Endothelial cell of umbilical vein (primary cell): ENCODE results near the gene PCDH17. TPM values are rescaled to one million over a fixed set of nuclear protein-coding genes. Genes with fewer than 3 reads are reported as not detected.
A peak's percentile ranks its signal among the peaks of the same experiment; 100 is the strongest.

ENCODE experiments used
- BruUV-seq: library from RNA; stranded (reverse); fragments of 400-500 nt; replicated peaks from 2 replicates; lab custom pipeline; 2021; lab: Mats Ljungman, UMichigan
- CTCF ChIA-PET: fragments of 300-600, 350-600 bp; sonication (Branson Sonifier 250); formaldehyde crosslinking; loops from one replicate; lab custom pipeline; 2021; ENCODE audit warnings: antibody characterized with exemption, inconsistent platforms; lab: Charles Lee
- POLR2A ChIA-PET: fragments of 300-600, 350-600 bp; sonication (Branson Sonifier 250); formaldehyde crosslinking; loops from one replicate; lab custom pipeline; 2021; ENCODE audit warnings: antibody characterized with exemption, inconsistent platforms; lab: Charles Lee
- DNase-seq: peaks from one replicate; pipeline ENCODE4 v3.0.0-alpha.2; 2011; ENCODE audit warnings: low read depth, low spot score
- FAIRE-seq: peaks from 2 replicates; lab custom pipeline; 2011; peaks lifted over from hg19 to GRCh38; lab: Jason Lieb, UNC
- H2AFZ ChIP-seq: 2 replicates; pipeline ENCODE4 v1.6.0; 2012; ENCODE audit warnings: low read depth, low read length, control low read depth, inconsistent platforms
- H3K27ac ChIP-seq: 2 replicates; pipeline ENCODE4 v1.5.1; 2011; ENCODE audit warnings: low read depth, mild to moderate bottlenecking, control low read depth, low read length, moderate library complexity; ENCODE audit not compliant: insufficient read depth
- H3K27me3 ChIP-seq, 2 experiments: 2 replicates each; pipeline versions ENCODE4 v1.6.0 to v1.6.1; 2011; ENCODE audit warnings: low read length in 2 of 2, mixed read lengths in 1 of 2; ENCODE audit not compliant: control insufficient read depth in 2 of 2, insufficient read depth in 2 of 2
- H3K36me3 ChIP-seq, 2 experiments: 2 replicates in 1 of 2; 3 replicates in 1 of 2; pipeline ENCODE4 v1.5.1; 2011; ENCODE audit warnings: low read length in 2 of 2, mild to moderate bottlenecking in 1 of 2, moderate library complexity in 1 of 2; ENCODE audit not compliant: control insufficient read depth in 2 of 2, insufficient read depth in 2 of 2; ENCODE audit errors: extremely low read depth in 1 of 2
- H3K4me1 ChIP-seq: 3 replicates; pipeline ENCODE4 v1.5.1; 2011; ENCODE audit warnings: mild to moderate bottlenecking, low read length; ENCODE audit not compliant: control insufficient read depth, insufficient read depth; ENCODE audit errors: extremely low read depth
- H3K4me2 ChIP-seq: 2 replicates; pipeline ENCODE4 v1.6.1; 2011; ENCODE audit warnings: low read length, control low read depth, mixed read lengths; ENCODE audit not compliant: insufficient read depth
- H3K4me3 ChIP-seq, 3 experiments: fragments of 200-600 bp in 1 of 3; sonication (generic), shearing (Covaris generic) in 1 of 3; replicated peaks in 1 of 3; 2 replicates each; pipeline ENCODE4 v1.5.1; 2011 to 2016; ENCODE audit warnings: control low read depth in 3 of 3, low read length in 3 of 3, mild to moderate bottlenecking in 2 of 3, inconsistent platforms in 1 of 3, low read depth in 1 of 3, moderate library complexity in 1 of 3; ENCODE audit not compliant: insufficient read depth in 1 of 3
- H3K79me2 ChIP-seq: 2 replicates; pipeline ENCODE4 v1.6.0; 2012; ENCODE audit warnings: low read length, inconsistent platforms; ENCODE audit not compliant: control insufficient read depth, insufficient read depth
- H3K9ac ChIP-seq: replicated peaks from 2 replicates; pipeline ENCODE3; 2011; ENCODE audit warnings: low read length, control low read depth; ENCODE audit not compliant: insufficient read depth; ENCODE audit errors: extremely low read depth
- H3K9me1 ChIP-seq: replicated peaks from 3 replicates; pipeline ENCODE4 v1.6.0; 2011; ENCODE audit warnings: mild to moderate bottlenecking, low read length; ENCODE audit not compliant: control insufficient read depth, insufficient read depth; ENCODE audit errors: extremely low read depth
- H3K9me3 ChIP-seq: replicated peaks from 2 replicates; pipeline ENCODE4 v1.5.1; 2012; ENCODE audit warnings: low read length, inconsistent platforms; ENCODE audit not compliant: control insufficient read depth, insufficient read depth
- H4K20me1 ChIP-seq: replicated peaks from 2 replicates; pipeline ENCODE3; 2011; ENCODE audit warnings: mild to moderate bottlenecking, low read length; ENCODE audit not compliant: control insufficient read depth, insufficient read depth; ENCODE audit errors: extremely low read depth
- EZH2 ChIP-seq: IDR thresholded peaks from 2 replicates; pipeline ENCODE4 v1.6.1; 2012; ENCODE audit warnings: borderline replicate concordance, low read depth, mild to moderate bottlenecking, moderate library complexity, low read length, inconsistent platforms; ENCODE audit not compliant: severe bottlenecking
- FOS ChIP-seq: IDR thresholded peaks from 2 replicates; pipeline ENCODE4 v1.6.1; 2011; ENCODE audit warnings: mild to moderate bottlenecking, low read length, moderate library complexity, borderline replicate concordance; ENCODE audit not compliant: insufficient read depth
- GATA2 ChIP-seq: IDR thresholded peaks from 2 replicates; pipeline ENCODE4 v1.7.0; 2011; ENCODE audit warnings: low read depth, mild to moderate bottlenecking, moderate library complexity, mixed read lengths, low read length; ENCODE audit not compliant: insufficient read length, insufficient read depth
- JUN ChIP-seq: IDR thresholded peaks from 2 replicates; pipeline ENCODE4 v1.6.1; 2011; ENCODE audit warnings: borderline replicate concordance, low read depth; ENCODE audit not compliant: insufficient read length, insufficient read depth
- MYC ChIP-seq: IDR thresholded peaks from one replicate; pipeline ENCODE4 v1.6.1; 2011; ENCODE audit warnings: mild to moderate bottlenecking, low read depth, low read length
- POLR2A ChIP-seq: IDR thresholded peaks from 2 replicates; pipeline ENCODE4 v1.6.1; 2012; ENCODE audit warnings: low read depth, mild to moderate bottlenecking, control low read depth, low read length
- POLR2AphosphoS5 ChIP-seq: IDR thresholded peaks from 2 replicates; pipeline ENCODE4 v1.6.1; 2012; ENCODE audit warnings: low read depth, mild to moderate bottlenecking, control low read depth, low read length, moderate library complexity; ENCODE audit not compliant: insufficient read depth
- dilution Hi-C: fragments of 300-500 bp; cut with MboI; formaldehyde crosslinking; loops from one replicate; pipeline ENCODE4 v1.15.0; 2019; ENCODE audit warnings: low sequenced_read_pairs; ENCODE audit not compliant: extremely low pct_ligation_motif_present
- intact Hi-C: fragments of 100-400 bp; cut with micrococcal nuclease; formaldehyde crosslinking; loops from one replicate; pipeline ENCODE4 v1.10.0; 2022
- polyA plus RNA-seq, 4 experiments: library from polyadenylated mRNA; depleted of rRNA in 3 of 4; stranded (reverse) in 3 of 4; unstranded in 1 of 4; fragments of >200 nt; gene quantifications; 2 replicates each; pipeline versions ENCODE4 v1.2.1 to v1.2.3, GENCODE V29; 2011 to 2012; ENCODE audit warnings: missing spikeins in 1 of 4
- total RNA-seq: library from RNA; stranded (reverse); gene quantifications from 2 replicates; pipeline ENCODE4 v1.2.3, GENCODE V29; 2021
- TF ChIP-seq, protein P1 (sequence below), 2 donors: IDR thresholded peaks; 1 replicate in 1 of 2; 2 replicates in 1 of 2; pipeline ENCODE4 v1.5.1; 2011; ENCODE audit warnings: low read length in 2 of 2, mild to moderate bottlenecking in 2 of 2, moderate library complexity in 2 of 2, control low read depth in 1 of 2, inconsistent platforms in 1 of 2, low read depth in 1 of 2; ENCODE audit not compliant: insufficient read depth in 1 of 2; ENCODE audit errors: extremely low read depth in 1 of 2

The PCDH17 gene
- total and polyA plus RNA-seq, 2 donors (not counting 3 experiments of a cell fraction or from before 2014, with no cell fraction given) = 2.1 to 4.2 TPM

GRCh38 chr13:57629821-57630235 is 1.7 kb upstream of the PCDH17 start:
- FAIRE-seq (peak; percentile 93), DNase-seq (peak; percentile 95)
- H3K36me3 ChIP-seq = no peaks in the 10 kb centered on the region
- intact Hi-C loops = loop anchor here (1.0 to 10.0 kb wide), 7 partner anchors 675 to 1902 kb away; no protein-coding TSS in a partner anchor
- no peaks in the 10 kb centered on the region for H3K79me2 ChIP-seq
- no peak for TF ChIP-seq MYC
- TF ChIP-seq POLR2AphosphoS5 = peak; percentile 77
- TF ChIP-seq, protein P1, sequence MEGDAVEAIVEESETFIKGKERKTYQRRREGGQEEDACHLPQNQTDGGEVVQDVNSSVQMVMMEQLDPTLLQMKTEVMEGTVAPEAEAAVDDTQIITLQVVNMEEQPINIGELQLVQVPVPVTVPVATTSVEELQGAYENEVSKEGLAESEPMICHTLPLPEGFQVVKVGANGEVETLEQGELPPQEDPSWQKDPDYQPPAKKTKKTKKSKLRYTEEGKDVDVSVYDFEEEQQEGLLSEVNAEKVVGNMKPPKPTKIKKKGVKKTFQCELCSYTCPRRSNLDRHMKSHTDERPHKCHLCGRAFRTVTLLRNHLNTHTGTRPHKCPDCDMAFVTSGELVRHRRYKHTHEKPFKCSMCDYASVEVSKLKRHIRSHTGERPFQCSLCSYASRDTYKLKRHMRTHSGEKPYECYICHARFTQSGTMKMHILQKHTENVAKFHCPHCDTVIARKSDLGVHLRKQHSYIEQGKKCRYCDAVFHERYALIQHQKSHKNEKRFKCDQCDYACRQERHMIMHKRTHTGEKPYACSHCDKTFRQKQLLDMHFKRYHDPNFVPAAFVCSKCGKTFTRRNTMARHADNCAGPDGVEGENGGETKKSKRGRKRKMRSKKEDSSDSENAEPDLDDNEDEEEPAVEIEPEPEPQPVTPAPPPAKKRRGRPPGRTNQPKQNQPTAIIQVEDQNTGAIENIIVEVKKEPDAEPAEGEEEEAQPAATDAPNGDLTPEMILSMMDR (IDR thresholded peaks at IDR 0.05; ENCODE audit: extremely low read depth in 1 of 2, insufficient read depth in 1 of 2, low read depth in 1 of 2, low read length in 2 of 2) = no peak
- TF ChIP-seq FOS = no peak
- TF ChIP-seq EZH2 = no peak
- TF ChIP-seq GATA2 = peak; percentile 70
- TF ChIP-seq POLR2A = peak; percentile 84
- no peak for TF ChIP-seq JUN
- peak overlapping the region; percentile 46 to 75 (median 68) for H3K4me3 ChIP-seq
- H3K27ac ChIP-seq = no peak overlapping the region
- dilution Hi-C loops = no loop called here
- no peaks in the 10 kb centered on the region for H4K20me1 ChIP-seq
- peaks cover 5 to 11% of the 10 kb centered on the region in 2 experiments for H3K27me3 ChIP-seq
- H3K9ac ChIP-seq = peak overlapping the region; percentile 17
- peaks cover 24% of the 10 kb centered on the region for H3K4me1 ChIP-seq
- CTCF ChIA-PET = no interaction called here
- peak overlapping the region; percentile 87 for H2AFZ ChIP-seq
- H3K4me2 ChIP-seq = peak overlapping the region; percentile 97
- H3K9me1 ChIP-seq = no peaks in the 10 kb centered on the region
- BruUV-seq = no TSS peak
- POLR2A ChIA-PET = no interaction called here
- no peaks in the 10 kb centered on the region for H3K9me3 ChIP-seq
